SK-N-SH (cell line): Measurements from ENCODE around the gene EZR. TPM values are rescaled to one million over a fixed set of nuclear protein-coding genes. Genes with fewer than 3 reads are reported as not detected.

Experiments
- CTCF ChIA-PET: fragments of 300-600, 350-600 bp; formaldehyde crosslinking; extraction: SDS; loops from one replicate; lab custom pipeline; 2021; lab: Yijun Ruan, JAX
- POLR2A ChIA-PET: fragments of 350-600 bp; sonication (Branson Sonifier 250); formaldehyde crosslinking; extraction: SDS; loops from one replicate; lab custom pipeline; 2020; ENCODE audit warnings: antibody characterized with exemption, inconsistent platforms; lab: Yijun Ruan, JAX
- DNase-seq: peaks from one replicate; pipeline ENCODE4 v3.0.0; 2012
- H2AFZ ChIP-seq: fragments of 200-600 bp; sonication (generic); 2 replicates; pipeline ENCODE4 v1.8.1; 2016; ENCODE audit warnings: antibody characterized with exemption, mild to moderate bottlenecking, low read depth
- H3F3A ChIP-seq: fragments of 200-600 bp; sonication (generic); replicated peaks from 2 replicates; pipeline ENCODE3; 2016; ENCODE audit warnings: antibody characterized with exemption, mild to moderate bottlenecking; ENCODE audit not compliant: insufficient read depth
- H3K27ac ChIP-seq, 2 experiments: fragments of 200-500 bp in 1 of 2; fragments of 200-600 bp in 1 of 2; sonication (Bioruptor generic) in 1 of 2; sonication (generic), shearing (Covaris generic) in 1 of 2; 2 replicates each; pipeline versions ENCODE4 v1.5.1 to v1.6.1; 2014 to 2016; ENCODE audit warnings: low read depth in 2 of 2, inconsistent platforms in 1 of 2, low read length in 1 of 2, mild to moderate bottlenecking in 1 of 2, mixed read lengths in 1 of 2
- H3K27me3 ChIP-seq: fragments of 200-600 bp; sonication (generic), shearing (Covaris generic); 2 replicates; pipeline ENCODE4 v1.6.1; 2016; ENCODE audit warnings: mixed run types; ENCODE audit not compliant: insufficient read depth
- H3K36me3 ChIP-seq, 2 experiments: fragments of 200-500 bp in 1 of 2; fragments of 200-600 bp in 1 of 2; sonication (Bioruptor generic) in 1 of 2; sonication (generic) in 1 of 2; replicated peaks in 1 of 2; 2 replicates each; pipeline versions ENCODE3 to v1.5.1; 2014 to 2016; ENCODE audit warnings: low read length in 1 of 2, mild to moderate bottlenecking in 1 of 2; ENCODE audit not compliant: insufficient read depth in 2 of 2, control insufficient read depth in 1 of 2
- H3K4me1 ChIP-seq, 2 experiments: fragments of 200-500 bp in 1 of 2; fragments of 200-600 bp in 1 of 2; sonication (Bioruptor generic) in 1 of 2; sonication (generic), shearing (Covaris generic) in 1 of 2; 2 replicates each; pipeline versions ENCODE4 v1.5.1 to v1.6.1; 2014 to 2016; ENCODE audit warnings: low read depth in 1 of 2, low read length in 1 of 2, mixed run types in 1 of 2; ENCODE audit not compliant: insufficient read depth in 2 of 2, control insufficient read depth in 1 of 2
- H3K4me2 ChIP-seq: fragments of 200-600 bp; sonication (generic), shearing (Covaris generic); 2 replicates; pipeline ENCODE4 v1.6.1; 2017; ENCODE audit warnings: mixed run types
- H3K4me3 ChIP-seq, 2 experiments: fragments of 200-500 bp in 1 of 2; fragments of 200-600 bp in 1 of 2; sonication (Bioruptor generic) in 1 of 2; sonication (generic), shearing (Covaris generic) in 1 of 2; 2 replicates each; pipeline versions ENCODE4 v1.5.1 to v1.8.1; 2014 to 2016; ENCODE audit warnings: low read depth in 2 of 2, inconsistent platforms in 1 of 2, low read length in 1 of 2, mild to moderate bottlenecking in 1 of 2, mixed read lengths in 1 of 2, moderate library complexity in 1 of 2
- H3K79me2 ChIP-seq: fragments of 200-600 bp; sonication (generic); 2 replicates; pipeline ENCODE4 v1.8.1; 2017; ENCODE audit warnings: mild to moderate bottlenecking; ENCODE audit not compliant: insufficient read depth
- H3K9ac ChIP-seq: fragments of 200-600 bp; sonication (generic); 2 replicates; pipeline ENCODE4 v1.6.1; 2017; ENCODE audit warnings: mixed run types
- H3K9me2 ChIP-seq: fragments of 200-600 bp; sonication (generic); 2 replicates; pipeline ENCODE4 v1.6.1; 2017; ENCODE audit warnings: mixed run types
- H3K9me3 ChIP-seq: fragments of 200-600 bp; sonication (generic); 2 replicates; pipeline ENCODE4 v1.6.1; 2017; ENCODE audit warnings: mixed run types, mild to moderate bottlenecking, moderate library complexity
- H4K20me1 ChIP-seq: fragments of 200-600 bp; sonication (generic); 2 replicates; pipeline ENCODE4 v1.6.1; 2017; ENCODE audit warnings: mild to moderate bottlenecking, mixed run types; ENCODE audit not compliant: insufficient read depth
- CTCF ChIP-seq: fragments of 200-600 bp; sonication (generic); IDR thresholded peaks from 2 replicates; pipeline ENCODE4 v1.6.1; 2017; ENCODE audit warnings: antibody characterized with exemption, mild to moderate bottlenecking, moderate library complexity
- FOSL2 ChIP-seq: IDR thresholded peaks from 2 replicates; pipeline ENCODE4 v1.4.0; 2012; ENCODE audit warnings: low read depth, mild to moderate bottlenecking, moderate library complexity, borderline replicate concordance
- GABPA ChIP-seq: IDR thresholded peaks from 2 replicates; pipeline ENCODE4 v1.4.0; 2012; ENCODE audit warnings: low read depth, mild to moderate bottlenecking
- GATA2 ChIP-seq: sonication (generic); formaldehyde crosslinking; IDR thresholded peaks from 2 replicates; pipeline ENCODE4 v1.5.0; 2020; ENCODE audit warnings: mild to moderate bottlenecking, missing genetic modification reagents
- IRF3 ChIP-seq: fragments of 150-350 bp; IDR thresholded peaks from 2 replicates; pipeline ENCODE4 v1.6.1; 2016; ENCODE audit warnings: mild to moderate bottlenecking, low read depth, low read length
- JUND ChIP-seq: IDR thresholded peaks from 2 replicates; pipeline ENCODE4 v1.4.0; 2012
- MXI1 ChIP-seq: IDR thresholded peaks from 2 replicates; pipeline ENCODE4 v1.6.1; 2012; ENCODE audit warnings: mild to moderate bottlenecking, low read depth, low read length, improper control_type of control experiment
- NFIC ChIP-seq: IDR thresholded peaks from 2 replicates; pipeline ENCODE4 v1.4.0; 2012; ENCODE audit warnings: borderline replicate concordance
- RCOR1 ChIP-seq: fragments of 150-350 bp; IDR thresholded peaks from 2 replicates; pipeline ENCODE4 v1.6.1; 2017; ENCODE audit warnings: antibody characterized with exemption, low read length
- REST ChIP-seq: IDR thresholded peaks from 2 replicates; pipeline ENCODE4 v1.6.1; 2012; ENCODE audit warnings: mild to moderate bottlenecking, low read depth, low read length, moderate library complexity
- RFX5 ChIP-seq: IDR thresholded peaks from 2 replicates; pipeline ENCODE4 v1.6.1; 2012; ENCODE audit warnings: mild to moderate bottlenecking, improper control_type of control experiment, low read length
- SMC3 ChIP-seq: IDR thresholded peaks from 2 replicates; pipeline ENCODE4 v1.6.1; 2012; ENCODE audit warnings: low read depth, low read length, improper control_type of control experiment
- TCF12 ChIP-seq: IDR thresholded peaks from 2 replicates; pipeline ENCODE4 v1.4.0; 2012
- USF1 ChIP-seq: IDR thresholded peaks from 2 replicates; pipeline ENCODE4 v1.4.0; 2012; ENCODE audit warnings: low read depth, borderline replicate concordance
- USF2 ChIP-seq: fragments of 150-350 bp; IDR thresholded peaks from 2 replicates; pipeline ENCODE4 v1.6.1; 2017; ENCODE audit warnings: antibody characterized with exemption, low read length, low read depth, borderline replicate concordance
- WGBS: methylation state at CpG from one replicate; pipeline ENCODE4 v1.1.6; 2017; ENCODE audit warnings: low lambda C conversion rate; 5-methylcytosine and 5-hydroxymethylcytosine counted together
- polyA plus RNA-seq, 3 experiments: library from polyadenylated mRNA; depleted of rRNA; stranded (reverse); fragments of >200 nt; gene quantifications; 2 replicates each; pipeline ENCODE4 v1.2.3, GENCODE V29; 2012

EZR gene
- polyA plus RNA-seq, 1 of the 3 experiments (the other 2 are of a cell fraction): 92.0 TPM

- Histone ChIP-seq H3K4me1 (peaks cover 0 to 24% of the 10 kb centered on the region in 2 experiments; a peak in 2 of 4 replicates), H3K4me2 (no peak overlapping the region), H3K4me3 (no peak overlapping the region), H2AFZ (no peak overlapping the region), H3K79me2 (no peaks in the 10 kb centered on the region), H3K9ac (no peak overlapping the region), H3F3A (no peaks in the 10 kb centered on the region), H3K27me3 (no peaks in the 10 kb centered on the region), H3K36me3 (no peaks in the 10 kb centered on the region), H4K20me1 (no peaks in the 10 kb centered on the region), H3K27ac (no peak overlapping the region), H3K9me3 (no peaks in the 10 kb centered on the region), H3K9me2 (no peaks in the 10 kb centered on the region)
- TF ChIP-seq RFX5 (no peak), GABPA (no peak), GATA2 (CRISPR knock-in tag) (no peak), RCOR1 (no peak), USF1 (no peak), NFIC (no peak), TCF12 (no peak), CTCF (no peak), MXI1 (no peak), IRF3 (no peak), USF2 (no peak), REST (no peak), JUND (no peak), SMC3 (no peak), FOSL2 (no peak)
- DNase-seq: no peak
- CTCF ChIA-PET: interaction anchor here (0.6 kb wide), 1 partner anchor 80 kb away, joined by 3 read pairs; no protein-coding TSS in a partner anchor
- WGBS: 90% methylated on average over 17 of the region's 19 CpGs
- POLR2A ChIA-PET: no interaction called here
These were observed 16.6 kb upstream of the EZR start for GRCh38 chr6:158835616-158836221.
